Nephron progenitor cell (in vitro differentiated cells): ENCODE measurements around the gene GRK5.
A peak's percentile ranks its signal among the peaks of the same experiment; 100 is the strongest.

Source experiments
- DNase-seq: peaks from one replicate; pipeline ENCODE4 v3.0.0; 2021
- H3K27ac Mint-ChIP-seq: 2 replicates; pipeline ENCODE4 v1.8.0; 2021; ENCODE audit warnings: mild to moderate bottlenecking, moderate library complexity, mixed read lengths
- H3K27me3 Mint-ChIP-seq: 2 replicates; pipeline ENCODE4 v1.8.0; 2021; ENCODE audit warnings: mild to moderate bottlenecking, low read depth, mixed read lengths; ENCODE audit not compliant: poor library complexity
- H3K36me3 Mint-ChIP-seq: 2 replicates; pipeline ENCODE4 v1.8.0; 2021; ENCODE audit warnings: low read depth, mixed read lengths
- H3K4me1 Mint-ChIP-seq: 2 replicates; pipeline ENCODE4 v1.8.0; 2021; ENCODE audit warnings: mixed read lengths
- H3K4me3 Mint-ChIP-seq: 2 replicates; pipeline ENCODE4 v1.8.0; 2021; ENCODE audit warnings: mild to moderate bottlenecking, moderate library complexity, mixed read lengths
- H3K9me3 Mint-ChIP-seq: 2 replicates; pipeline ENCODE4 v1.8.0; 2021; ENCODE audit warnings: mild to moderate bottlenecking, moderate library complexity, mixed read lengths
- TF ChIP-seq, protein P1 (sequence below): fragments of 200-600 bp; sonication (generic); IDR thresholded peaks from 2 replicates; pipeline ENCODE4 v1.5.0; 2021; ENCODE audit warnings: antibody characterized with exemption

The GRK5 gene

DNA sequence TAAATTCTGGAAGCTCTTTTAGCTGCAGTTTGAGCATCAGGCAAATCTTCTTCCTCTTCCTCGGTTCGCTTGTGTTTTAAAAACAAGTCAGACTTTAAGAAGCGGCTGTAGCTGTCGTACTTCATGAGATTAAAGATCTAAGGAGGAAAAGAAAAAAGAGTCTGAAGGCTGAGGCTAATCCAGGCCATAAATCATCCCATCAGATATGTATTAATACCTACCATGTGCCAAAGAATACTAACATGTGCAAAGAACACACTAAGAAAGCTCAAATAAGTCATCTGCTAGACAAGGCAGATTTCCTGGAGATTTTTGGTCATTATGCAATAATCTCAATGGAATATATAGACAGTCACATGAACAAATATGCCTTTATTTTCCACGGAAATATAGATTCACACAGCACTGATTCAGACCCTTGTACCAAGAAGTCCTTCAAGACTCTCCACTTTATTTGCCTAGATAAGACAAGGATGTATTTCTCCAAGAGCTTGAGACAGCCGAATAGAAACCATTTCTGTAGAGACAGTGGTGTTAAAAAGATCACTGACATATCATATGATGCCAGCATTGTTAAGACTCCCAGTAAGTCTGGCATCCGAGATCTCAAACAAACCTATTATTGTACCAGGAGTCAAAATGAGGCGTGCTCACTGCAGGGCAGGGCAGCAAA, 292.9 kb downstream of the GRK5 start:
- TF ChIP-seq, protein P1, sequence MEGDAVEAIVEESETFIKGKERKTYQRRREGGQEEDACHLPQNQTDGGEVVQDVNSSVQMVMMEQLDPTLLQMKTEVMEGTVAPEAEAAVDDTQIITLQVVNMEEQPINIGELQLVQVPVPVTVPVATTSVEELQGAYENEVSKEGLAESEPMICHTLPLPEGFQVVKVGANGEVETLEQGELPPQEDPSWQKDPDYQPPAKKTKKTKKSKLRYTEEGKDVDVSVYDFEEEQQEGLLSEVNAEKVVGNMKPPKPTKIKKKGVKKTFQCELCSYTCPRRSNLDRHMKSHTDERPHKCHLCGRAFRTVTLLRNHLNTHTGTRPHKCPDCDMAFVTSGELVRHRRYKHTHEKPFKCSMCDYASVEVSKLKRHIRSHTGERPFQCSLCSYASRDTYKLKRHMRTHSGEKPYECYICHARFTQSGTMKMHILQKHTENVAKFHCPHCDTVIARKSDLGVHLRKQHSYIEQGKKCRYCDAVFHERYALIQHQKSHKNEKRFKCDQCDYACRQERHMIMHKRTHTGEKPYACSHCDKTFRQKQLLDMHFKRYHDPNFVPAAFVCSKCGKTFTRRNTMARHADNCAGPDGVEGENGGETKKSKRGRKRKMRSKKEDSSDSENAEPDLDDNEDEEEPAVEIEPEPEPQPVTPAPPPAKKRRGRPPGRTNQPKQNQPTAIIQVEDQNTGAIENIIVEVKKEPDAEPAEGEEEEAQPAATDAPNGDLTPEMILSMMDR, result no peak
- H3K4me1 Mint-ChIP-seq, result peaks cover 80% of the 10 kb centered on the region
- H3K9me3 Mint-ChIP-seq, result no peaks in the 10 kb centered on the region
- no peak for DNase-seq
- H3K27me3 Mint-ChIP-seq, result peaks cover 7% of the 10 kb centered on the region
- H3K27ac Mint-ChIP-seq, result no peak overlapping the region
- no peak overlapping the region for H3K4me3 Mint-ChIP-seq
- H3K36me3 Mint-ChIP-seq, result no peaks in the 10 kb centered on the region

DNA sequence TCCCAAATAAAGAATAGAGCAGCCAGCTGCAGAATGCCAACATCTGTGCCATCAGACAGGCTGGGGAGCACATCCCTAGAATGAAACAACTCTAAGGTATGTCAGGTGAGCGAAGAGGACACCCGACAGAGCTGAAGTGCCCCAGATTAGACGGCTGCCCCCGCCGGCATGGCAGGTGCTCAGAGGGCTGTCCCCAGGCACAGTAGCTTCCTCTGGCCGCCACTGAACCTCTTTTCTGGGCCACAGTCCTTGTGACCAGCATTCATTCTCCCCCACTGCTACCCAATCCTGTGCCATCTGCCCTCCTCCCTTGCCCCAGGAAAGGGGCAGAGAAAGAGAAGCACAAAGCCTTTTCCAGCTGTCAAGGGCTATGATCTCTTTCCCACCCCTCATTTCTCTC, 293.4 kb downstream of the GRK5 start:
- no peak overlapping the region for H3K27ac Mint-ChIP-seq
- H3K27me3 Mint-ChIP-seq, result peaks cover 7% of the 10 kb centered on the region
- no peak for DNase-seq
- no peaks in the 10 kb centered on the region for H3K36me3 Mint-ChIP-seq
- H3K4me1 Mint-ChIP-seq, result peaks cover 82% of the 10 kb centered on the region
- H3K9me3 Mint-ChIP-seq, result no peaks in the 10 kb centered on the region
- H3K4me3 Mint-ChIP-seq, result no peak overlapping the region
- TF ChIP-seq, protein P1, result no peak

DNA sequence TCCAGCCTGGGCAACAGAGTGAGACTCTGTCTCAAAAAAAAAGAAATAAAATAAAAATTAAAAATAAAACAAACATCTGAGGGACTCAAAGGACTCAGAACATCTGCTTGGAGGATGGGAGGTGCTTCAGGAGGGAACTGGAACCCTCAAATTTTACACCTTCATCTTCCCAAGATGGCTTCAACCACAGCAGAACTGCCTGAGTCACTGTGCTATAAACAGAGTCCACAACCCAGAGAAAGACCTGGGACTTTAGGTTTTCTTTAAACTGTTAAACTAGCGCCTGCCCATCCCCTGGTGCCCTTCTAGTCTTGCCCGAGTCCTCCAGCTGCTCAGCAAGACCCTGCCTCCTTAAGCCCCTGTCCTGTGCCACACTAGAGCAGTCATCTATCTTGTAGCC, 294.3 kb downstream of the GRK5 start:
- H3K36me3 Mint-ChIP-seq, result no peaks in the 10 kb centered on the region
- H3K9me3 Mint-ChIP-seq, result no peaks in the 10 kb centered on the region

DNA sequence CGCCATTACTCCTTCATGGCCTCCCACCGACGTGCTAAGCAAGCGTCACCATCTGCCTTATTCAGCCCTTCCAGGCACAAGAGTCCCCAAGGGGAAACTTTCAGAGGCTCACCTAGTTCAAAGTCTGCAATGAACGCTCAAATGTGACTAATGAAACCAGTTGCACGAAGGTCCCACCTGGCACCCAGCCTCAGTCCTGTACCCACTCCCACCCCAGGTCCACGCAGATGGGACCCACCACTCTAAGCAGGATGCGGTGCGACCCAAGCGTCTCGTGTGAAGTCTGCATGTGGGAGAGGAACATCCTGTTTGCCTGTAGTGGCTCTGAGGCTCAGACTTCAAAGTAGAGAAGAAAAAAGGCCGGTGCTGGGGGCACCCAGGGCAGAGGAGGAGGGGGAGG, 294.8 kb downstream of the GRK5 start:
- Mint-ChIP-seq H3K4me3 (peak overlapping the region; percentile 62), H3K36me3 (no peaks in the 10 kb centered on the region), H3K27me3 (peaks cover 11% of the 10 kb centered on the region), H3K27ac (no peak overlapping the region), H3K9me3 (no peaks in the 10 kb centered on the region), H3K4me1 (peaks cover 74% of the 10 kb centered on the region)
- peak; percentile 24 for DNase-seq
- TF ChIP-seq, protein P1, result no peak

More for the DNA sequence above, 294.3 kb downstream of the GRK5 start:
- TF ChIP-seq, protein P1, result no peak
- peaks cover 11% of the 10 kb centered on the region for H3K27me3 Mint-ChIP-seq
- peak overlapping the region; percentile 87 for H3K27ac Mint-ChIP-seq
- DNase-seq, result no peak
- H3K4me1 Mint-ChIP-seq, result peaks cover 78% of the 10 kb centered on the region
- H3K4me3 Mint-ChIP-seq, result no peak overlapping the region

DNA sequence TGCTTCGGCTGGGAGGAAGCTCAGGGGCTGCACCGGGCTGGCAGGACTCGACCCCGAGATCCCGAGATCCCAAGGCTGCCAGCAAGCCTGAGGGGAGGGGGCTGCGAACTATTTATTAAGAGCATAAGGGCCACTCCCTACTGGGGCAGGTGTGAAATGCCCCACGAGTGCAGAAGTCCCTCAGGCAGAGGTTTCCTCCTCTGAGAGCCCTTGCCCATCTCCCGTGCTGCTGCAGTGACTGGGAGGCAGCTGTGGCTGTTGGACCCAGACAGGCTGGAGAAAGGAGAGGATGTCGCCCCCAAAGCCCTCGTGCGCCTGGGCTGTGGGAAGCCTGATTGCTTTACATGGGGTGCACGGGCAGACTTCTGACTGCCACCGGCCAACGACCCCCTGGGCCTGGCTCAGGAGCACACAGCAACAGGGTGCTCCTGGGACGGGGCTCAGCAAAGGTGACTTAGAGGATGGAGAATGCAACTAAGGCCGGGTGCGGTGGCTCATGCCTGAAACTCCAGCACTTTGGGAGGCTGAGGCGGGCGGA, 295.3 kb downstream of the GRK5 start:
- Mint-ChIP-seq H3K27me3 (peaks cover 12% of the 10 kb centered on the region), H3K4me1 (peaks cover 69% of the 10 kb centered on the region), H3K36me3 (no peaks in the 10 kb centered on the region), H3K4me3 (no peak overlapping the region), H3K27ac (no peak overlapping the region), H3K9me3 (no peaks in the 10 kb centered on the region)
- TF ChIP-seq, protein P1, result no peak
- no peak for DNase-seq

DNA sequence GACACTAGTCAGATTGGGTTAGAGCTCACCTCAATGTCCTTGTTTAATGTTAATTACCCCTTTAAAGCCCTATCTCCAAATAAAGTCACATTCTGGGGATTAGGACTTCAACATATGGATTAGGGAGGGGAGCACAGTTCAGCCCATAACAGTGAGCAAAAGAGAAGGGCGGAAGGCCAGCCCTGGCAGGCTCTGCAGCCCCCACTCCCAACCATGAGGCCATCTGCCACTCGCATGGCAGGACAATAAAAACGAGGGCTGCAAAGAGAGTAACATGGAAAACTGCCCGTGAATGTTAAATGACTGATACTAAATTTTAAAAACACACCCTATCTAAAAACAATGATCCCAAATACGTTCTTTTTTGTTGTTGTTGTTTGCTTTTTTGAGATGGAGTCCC, 296.4 kb downstream of the GRK5 start:
- H3K4me1 Mint-ChIP-seq, result peaks cover 60% of the 10 kb centered on the region
- peaks cover 16% of the 10 kb centered on the region for H3K27me3 Mint-ChIP-seq
- H3K27ac Mint-ChIP-seq, result no peak overlapping the region
- no peaks in the 10 kb centered on the region for H3K36me3 Mint-ChIP-seq
- H3K9me3 Mint-ChIP-seq, result no peaks in the 10 kb centered on the region
- TF ChIP-seq, protein P1, result no peak
- no peak overlapping the region for H3K4me3 Mint-ChIP-seq
- no peak for DNase-seq
